ENCODE results near the gene ITPKA.

The ITPKA gene

DNA sequence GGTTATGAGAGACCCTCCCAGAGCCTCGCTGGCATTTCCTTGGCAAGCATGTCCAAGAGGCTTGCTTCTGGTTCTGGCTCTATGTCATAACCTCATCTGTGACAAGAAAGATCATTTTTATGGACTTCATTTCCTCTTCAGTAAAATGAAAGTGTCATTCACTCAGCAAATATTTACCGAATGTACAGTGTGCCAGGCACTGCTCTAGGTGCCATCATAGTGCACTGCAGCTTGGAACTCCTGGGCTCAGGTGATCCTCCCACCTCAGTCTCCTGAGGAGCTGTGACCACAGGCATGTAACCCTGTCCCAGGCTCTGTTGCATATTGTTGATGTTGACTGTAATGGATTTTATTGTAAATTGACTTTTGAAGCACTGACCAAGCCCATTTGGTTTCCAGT, 18.7 kb upstream of the ITPKA start:
- Histone ChIP-seq H3K36me3 (peaks cover 100% of the 10 kb centered on the region), H3K4me2 (no peak overlapping the region), H3K27ac (no peak overlapping the region), H3K4me3 (no peak overlapping the region), H3K9ac (no peak overlapping the region), H3K9me3 (no peaks in the 10 kb centered on the region), H4K20me1 (no peaks in the 10 kb centered on the region), H3K27me3 (no peaks in the 10 kb centered on the region), H3K4me1 (no peaks in the 10 kb centered on the region)
- no peak for TF ChIP-seq Cebpa-rat (IDR thresholded peaks at IDR 0.05)

DNA sequence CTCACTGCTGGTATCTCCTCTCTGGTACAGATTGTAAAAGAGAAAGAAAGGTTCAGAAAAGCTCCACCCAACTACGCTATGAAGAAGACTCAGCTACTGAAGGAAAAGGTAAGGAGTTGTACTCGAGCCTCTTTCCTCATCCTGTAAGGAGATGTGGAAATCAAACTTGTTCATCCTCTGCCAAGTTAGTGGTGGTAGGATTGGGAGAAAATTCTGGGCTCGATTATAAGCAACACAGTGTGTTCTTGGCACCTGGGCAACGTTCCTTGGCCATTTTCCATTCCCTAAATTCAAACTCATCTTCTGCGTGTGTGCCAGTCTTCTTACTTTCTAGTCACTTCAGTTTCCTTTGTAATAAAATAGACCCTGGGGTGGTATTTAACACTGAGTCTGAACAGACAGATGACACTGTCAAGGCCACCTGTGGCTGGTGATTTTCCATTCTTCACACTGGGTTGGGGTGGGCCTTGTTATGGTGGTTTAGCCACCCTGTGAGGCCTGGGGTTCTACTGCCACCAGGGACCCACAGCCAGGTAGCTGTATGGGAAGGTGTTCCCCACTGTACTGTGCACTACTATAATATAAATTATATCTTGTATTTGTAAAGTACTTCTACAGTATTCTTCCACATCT, 17.1 kb upstream of the ITPKA start:
- Histone ChIP-seq H3K9ac (no peak overlapping the region), H3K36me3 (peaks cover 100% of the 10 kb centered on the region), H4K20me1 (no peaks in the 10 kb centered on the region), H3K27me3 (no peaks in the 10 kb centered on the region), H3K9me3 (no peaks in the 10 kb centered on the region), H3K4me3 (no peak overlapping the region), H3K27ac (no peak overlapping the region), H3K4me1 (no peaks in the 10 kb centered on the region), H3K4me2 (no peak overlapping the region)
- no peak for TF ChIP-seq Cebpa-rat (IDR thresholded peaks at IDR 0.05)

DNA sequence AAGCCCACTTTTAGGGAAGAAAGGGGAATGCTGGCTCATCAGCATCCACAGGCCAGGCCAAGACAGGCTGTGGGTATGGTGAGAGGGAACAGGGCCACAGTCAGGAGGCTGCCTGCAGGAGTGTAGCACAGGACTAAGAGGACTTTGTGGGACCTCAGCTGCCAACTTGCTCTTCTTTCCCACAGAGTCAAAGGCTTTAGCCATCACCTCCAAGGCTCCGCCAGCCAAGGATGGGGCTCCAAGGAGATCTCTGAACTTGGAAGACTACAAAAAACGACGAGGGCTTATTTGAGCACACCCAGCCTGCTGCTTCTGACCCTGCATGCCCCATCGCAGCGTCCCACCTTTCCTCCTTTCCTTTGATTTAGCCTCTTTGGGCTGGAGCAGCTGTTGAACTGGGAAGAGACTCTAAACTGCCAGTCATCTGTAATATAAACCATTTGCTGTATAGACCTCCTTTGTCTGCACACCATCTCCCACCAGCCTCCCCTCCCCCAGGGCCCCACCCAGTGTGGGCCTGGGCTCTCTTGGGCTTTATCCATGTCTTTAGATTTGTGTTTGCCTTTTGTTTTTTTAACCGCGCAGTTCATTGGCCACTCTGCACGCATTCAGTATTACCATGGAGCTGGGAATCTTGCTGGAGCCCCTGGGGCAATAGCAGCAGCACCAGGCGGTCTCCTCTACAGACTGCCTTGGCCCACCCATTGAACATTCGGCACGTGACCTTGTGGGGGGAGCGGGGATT, 13.1 kb upstream of the ITPKA start:
- H4K20me1 ChIP-seq, result no peaks in the 10 kb centered on the region
- no peaks in the 10 kb centered on the region for H3K27me3 ChIP-seq
- H3K4me1 ChIP-seq, result no peaks in the 10 kb centered on the region
- H3K36me3 ChIP-seq, result peaks cover 89% of the 10 kb centered on the region
- H3K4me3 ChIP-seq, result no peak overlapping the region
- no peak overlapping the region for H3K4me2 ChIP-seq
- H3K9me3 ChIP-seq, result peaks cover 8% of the 10 kb centered on the region
- H3K9ac ChIP-seq, result no peak overlapping the region
- TF ChIP-seq Cebpa-rat (IDR thresholded peaks at IDR 0.05), result no peak
- H3K27ac ChIP-seq, result no peak overlapping the region

DNA sequence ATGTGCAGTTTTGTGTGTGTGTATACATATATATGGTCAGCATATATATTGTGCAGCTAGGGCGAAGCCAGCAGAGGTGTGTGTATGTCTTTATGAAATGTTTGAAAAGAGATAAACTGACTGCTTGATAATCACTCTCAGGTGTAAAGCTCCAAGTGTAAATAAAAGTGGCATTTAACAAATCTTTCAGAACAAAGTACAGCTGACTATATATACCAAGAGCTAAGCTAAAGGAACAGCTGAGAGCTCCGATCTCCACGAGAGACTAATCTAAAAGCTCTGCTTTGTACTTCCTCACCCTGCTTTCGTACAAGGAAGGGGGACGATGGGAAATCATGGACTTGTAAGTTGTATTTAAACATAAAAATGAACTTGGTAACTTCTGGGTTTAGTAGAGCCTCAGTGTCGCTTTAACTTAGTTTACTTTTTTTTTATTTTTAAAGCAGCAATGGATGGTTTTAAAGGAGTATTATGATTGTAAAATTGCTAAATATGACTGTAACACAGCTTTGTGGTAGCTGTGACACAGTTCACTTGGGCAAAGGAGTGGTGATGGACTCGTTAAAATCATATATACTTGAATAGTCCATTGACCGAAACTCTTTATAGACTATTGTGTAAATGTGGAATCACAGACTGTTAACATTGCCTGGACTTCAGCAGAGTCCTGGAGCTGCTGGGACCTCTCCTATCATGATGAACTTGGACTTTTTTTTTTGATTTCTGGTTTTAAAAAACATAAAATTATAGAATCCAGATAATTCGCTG, 11.4 kb upstream of the ITPKA start:
- no peak overlapping the region for H3K9ac ChIP-seq
- no peak overlapping the region for H3K4me2 ChIP-seq
- H4K20me1 ChIP-seq, result no peaks in the 10 kb centered on the region
- H3K9me3 ChIP-seq, result peaks cover 8% of the 10 kb centered on the region
- TF ChIP-seq Cebpa-rat (IDR thresholded peaks at IDR 0.05), result no peak
- H3K4me3 ChIP-seq, result no peak overlapping the region
- peaks cover 72% of the 10 kb centered on the region for H3K36me3 ChIP-seq
- H3K27ac ChIP-seq, result no peak overlapping the region
- no peaks in the 10 kb centered on the region for H3K4me1 ChIP-seq
- no peaks in the 10 kb centered on the region for H3K27me3 ChIP-seq

DNA sequence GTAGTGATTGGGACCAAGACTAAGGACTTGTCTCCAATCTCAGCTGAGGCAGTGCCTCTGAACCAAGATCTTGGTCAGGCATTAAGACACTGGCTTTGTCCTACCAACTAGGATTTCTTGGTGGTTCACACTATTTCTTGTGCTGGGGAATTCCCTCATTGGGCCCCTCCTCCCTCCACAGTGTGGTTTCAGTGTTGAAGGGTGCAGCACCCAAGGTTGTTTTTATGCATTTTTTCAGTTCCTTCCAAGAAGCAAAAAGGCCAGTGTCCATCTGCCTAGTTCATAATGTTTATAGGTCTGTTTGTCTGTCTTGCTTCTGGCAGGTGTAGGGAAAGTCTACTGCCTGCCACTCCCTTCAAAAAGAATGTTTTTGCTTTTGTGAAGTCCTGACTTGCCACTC, 10.6 kb upstream of the ITPKA start:
- H3K9ac ChIP-seq, result no peak overlapping the region
- peaks cover 8% of the 10 kb centered on the region for H3K9me3 ChIP-seq
- no peak overlapping the region for H3K4me2 ChIP-seq
- peaks cover 63% of the 10 kb centered on the region for H3K36me3 ChIP-seq
- no peaks in the 10 kb centered on the region for H4K20me1 ChIP-seq
- H3K4me3 ChIP-seq, result no peak overlapping the region
- no peak overlapping the region for H3K27ac ChIP-seq
- TF ChIP-seq Cebpa-rat (IDR thresholded peaks at IDR 0.05), result no peak
- no peaks in the 10 kb centered on the region for H3K4me1 ChIP-seq
- no peaks in the 10 kb centered on the region for H3K27me3 ChIP-seq

DNA sequence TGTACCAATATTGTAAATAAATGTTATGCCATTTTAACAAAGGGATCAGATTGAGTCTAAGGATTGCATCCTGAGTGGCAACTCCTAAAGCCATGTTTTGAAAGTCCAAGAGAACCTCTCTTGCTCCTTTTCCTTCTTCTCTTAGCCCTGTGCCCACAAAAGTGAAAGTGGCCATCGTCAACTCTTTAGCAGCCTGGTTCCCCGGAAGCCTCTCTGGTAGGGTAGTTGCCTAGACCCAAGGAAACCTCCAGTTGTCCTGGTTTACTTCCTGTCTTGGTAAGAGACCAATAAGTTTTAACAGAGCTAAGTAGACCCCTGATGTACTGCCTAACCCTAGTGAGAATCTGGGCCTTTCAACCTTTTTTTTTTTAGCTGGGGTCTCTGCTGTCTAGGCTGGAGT, 10.2 kb upstream of the ITPKA start:
- TF ChIP-seq Cebpa-rat (IDR thresholded peaks at IDR 0.05), result no peak
- Histone ChIP-seq H3K36me3 (peaks cover 59% of the 10 kb centered on the region), H3K4me2 (no peak overlapping the region), H3K4me1 (no peaks in the 10 kb centered on the region), H4K20me1 (no peaks in the 10 kb centered on the region), H3K4me3 (no peak overlapping the region), H3K9me3 (peaks cover 8% of the 10 kb centered on the region), H3K9ac (no peak overlapping the region), H3K27me3 (no peaks in the 10 kb centered on the region), H3K27ac (no peak overlapping the region)

DNA sequence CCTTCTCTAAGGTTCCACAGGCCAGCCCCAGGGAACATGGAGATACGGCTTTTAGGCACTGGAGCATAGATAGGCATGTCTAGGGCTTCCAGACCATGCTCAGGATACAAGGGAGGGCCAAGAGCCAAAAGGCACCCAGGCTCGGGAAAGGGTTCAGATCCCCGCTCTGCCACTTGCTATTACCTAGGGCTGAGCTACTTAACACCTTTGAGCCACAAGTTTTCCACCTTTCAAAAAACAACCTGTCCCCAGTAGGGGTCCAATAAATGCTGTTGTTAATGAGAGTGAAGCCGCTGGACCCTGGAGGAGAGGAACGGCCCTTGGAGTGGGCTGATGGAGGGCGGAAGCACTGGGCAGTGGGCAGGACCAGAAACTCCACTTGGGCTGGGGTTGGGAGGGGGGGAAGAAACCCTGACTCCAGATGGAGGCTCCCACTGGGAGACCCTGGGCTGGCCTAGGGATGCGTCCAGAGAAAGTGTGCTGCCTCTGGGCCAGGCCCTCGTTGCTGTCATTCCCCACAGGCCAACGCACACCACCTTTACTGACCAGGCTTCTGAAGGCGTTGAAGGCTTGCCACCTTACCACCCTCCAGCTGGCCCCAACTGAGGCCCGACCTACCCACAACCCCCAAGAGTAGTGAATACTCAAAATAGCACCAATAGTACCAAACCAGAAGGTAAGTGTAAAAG, 8.6 kb upstream of the ITPKA start:
- H3K4me1 ChIP-seq, result peaks cover 4% of the 10 kb centered on the region
- H3K27ac ChIP-seq, result no peak overlapping the region
- no peak overlapping the region for H3K4me2 ChIP-seq
- H4K20me1 ChIP-seq, result no peaks in the 10 kb centered on the region
- H3K36me3 ChIP-seq, result peaks cover 44% of the 10 kb centered on the region
- H3K9me3 ChIP-seq, result peaks cover 8% of the 10 kb centered on the region
- H3K27me3 ChIP-seq, result no peaks in the 10 kb centered on the region
- no peak overlapping the region for H3K4me3 ChIP-seq
- H3K9ac ChIP-seq, result no peak overlapping the region
- TF ChIP-seq Cebpa-rat (IDR thresholded peaks at IDR 0.05), result no peak

DNA sequence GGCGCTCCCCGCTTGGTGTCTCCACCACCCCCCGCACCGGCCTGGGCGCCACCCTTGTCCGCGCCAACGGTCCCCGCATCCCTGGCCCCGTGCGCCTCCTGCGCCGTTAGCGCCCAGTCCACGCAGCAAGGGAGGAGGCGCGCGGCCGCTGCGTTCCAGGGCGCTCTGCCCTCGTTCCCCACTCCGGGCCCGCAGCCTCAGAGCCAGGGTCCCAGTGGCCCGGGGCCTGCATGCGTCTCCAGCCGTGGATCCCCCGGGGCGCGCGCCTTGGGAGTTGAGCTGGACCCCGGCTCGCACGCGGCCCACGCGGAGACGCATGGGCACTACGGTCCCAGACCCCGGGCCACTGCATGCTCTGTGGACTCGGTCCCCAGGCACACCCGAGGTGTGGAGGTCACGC, 7.4 kb upstream of the ITPKA start:
- H3K27me3 ChIP-seq, result 0 out of 2 replicates have a peak, but pooled peaks cover 5% of the 10 kb centered on the region
- no peak overlapping the region for H3K4me3 ChIP-seq
- no peaks in the 10 kb centered on the region for H4K20me1 ChIP-seq
- H3K9me3 ChIP-seq, result peaks cover 8% of the 10 kb centered on the region
- H3K36me3 ChIP-seq, result peaks cover 32% of the 10 kb centered on the region
- no peak overlapping the region for H3K9ac ChIP-seq
- no peak overlapping the region for H3K4me2 ChIP-seq
- no peak for TF ChIP-seq Cebpa-rat (IDR thresholded peaks at IDR 0.05)
- H3K4me1 ChIP-seq, result peaks cover 10% of the 10 kb centered on the region
- H3K27ac ChIP-seq, result no peak overlapping the region

DNA sequence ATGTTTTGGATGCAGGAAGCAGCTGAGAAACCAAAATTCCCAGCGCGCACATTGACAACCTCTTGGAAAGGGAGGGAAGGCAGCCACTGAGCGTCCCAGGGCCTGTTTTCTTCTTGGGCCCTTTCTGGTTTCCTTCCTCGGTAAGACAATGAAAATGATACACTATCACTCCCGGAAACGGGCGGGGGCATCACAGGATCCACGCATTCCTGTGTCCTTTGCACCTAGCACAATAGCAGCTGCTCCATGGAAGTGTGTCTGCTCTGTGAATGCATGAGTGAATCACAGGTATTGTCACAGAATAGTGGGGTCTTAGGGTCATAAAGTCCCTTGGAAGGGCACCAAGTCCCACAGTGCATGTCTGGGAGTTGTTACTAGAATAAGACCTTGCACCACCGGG, 6.3 kb upstream of the ITPKA start:
- H3K36me3 ChIP-seq, result peaks cover 21% of the 10 kb centered on the region
- peaks cover 21% of the 10 kb centered on the region for H3K4me1 ChIP-seq
- H3K27me3 ChIP-seq, result peaks cover 11% of the 10 kb centered on the region; the same call in 1 of the 2 replicates
- no peak overlapping the region for H3K9ac ChIP-seq
- no peak overlapping the region for H3K27ac ChIP-seq
- no peak overlapping the region for H3K4me3 ChIP-seq
- peaks cover 2% of the 10 kb centered on the region; the same call in 1 of the 2 replicates for H3K9me3 ChIP-seq
- no peak overlapping the region for H3K4me2 ChIP-seq
- no peak for TF ChIP-seq Cebpa-rat (IDR thresholded peaks at IDR 0.05)
- H4K20me1 ChIP-seq, result no peaks in the 10 kb centered on the region

Data from BLaER1 (cell line).